AG09319 (cell line): Measurements from ENCODE around the gene KLHL6.
A peak's percentile ranks its signal among the peaks of the same experiment; 100 is the strongest.

Experiments
- DNase-seq: peaks from one replicate; pipeline ENCODE4 v3.0.0-alpha.2; 2010; ENCODE audit warnings: low read depth; ENCODE audit errors: extremely low read depth
- CTCF ChIP-seq: IDR thresholded peaks from 2 replicates; pipeline ENCODE4 v1.5.1; 2011; ENCODE audit warnings: low read depth, mild to moderate bottlenecking, inconsistent platforms, low read length, moderate library complexity

KLHL6 gene

GRCh38 chr3:183587336-183587735 is 31.8 kb upstream of the KLHL6 start:
- no peak for TF ChIP-seq CTCF
- DNase-seq = no peak

- no peak for TF ChIP-seq CTCF
- no peak for DNase-seq
Observed at GRCh38 chr3:183586477-183586876, 31.0 kb upstream of the KLHL6 start.

GRCh38 chr3:183584914-183585280 is 29.4 kb upstream of the KLHL6 start:
- TF ChIP-seq CTCF = no peak
- no peak for DNase-seq

- no peak for TF ChIP-seq CTCF
- DNase-seq = peak; percentile 18
Observed at GRCh38 chr3:183584246-183584913, 28.9 kb upstream of the KLHL6 start.

GRCh38 chr3:183583331-183584245 is 28.1 kb upstream of the KLHL6 start:
- TF ChIP-seq CTCF = no peak

GRCh38 chr3:183582161-183582560 is 26.7 kb upstream of the KLHL6 start:
- TF ChIP-seq CTCF = no peak
- no peak for DNase-seq

More at GRCh38 chr3:183583331-183584245, 28.1 kb upstream of the KLHL6 start:
- DNase-seq = no peak
